H1 (cell line): ENCODE measurements around the gene APOM. TPM values are rescaled to one million over a fixed set of nuclear protein-coding genes. Genes with fewer than 3 reads are reported as not detected.
A peak's percentile ranks its signal among the peaks of the same experiment; 100 is the strongest.

Experiments used
- CTCF ChIA-PET: fragments of 300-600 bp; sonication (Branson Sonifier 250); formaldehyde crosslinking; loops from one replicate; lab custom pipeline; 2021; ENCODE audit not compliant: partially characterized antibody; lab: Charles Lee
- POLR2A ChIA-PET: fragments of 300-600 bp; sonication (Branson Sonifier 250); formaldehyde crosslinking; loops from one replicate; lab custom pipeline; 2021; ENCODE audit warnings: inconsistent platforms; ENCODE audit not compliant: partially characterized antibody; lab: Charles Lee
- DNase-seq, 2 experiments: peaks; one replicate each; pipeline versions ENCODE4 v3.0.0 to v3.0.0-alpha.2; 2010 to 2022; ENCODE audit warnings: low spot score in 2 of 2, low read depth in 1 of 2, mixed read lengths in 1 of 2
- FAIRE-seq: peaks from 2 replicates; lab custom pipeline; 2011; peaks lifted over from hg19 to GRCh38; lab: Jason Lieb, UNC
- H2AFZ ChIP-seq: 2 replicates; pipeline ENCODE4 v1.8.1; 2012; ENCODE audit warnings: low read length, inconsistent platforms
- H2AK5ac ChIP-seq: 2 replicates; pipeline ENCODE4 v1.6.1; 2013; ENCODE audit warnings: low read depth, low read length
- H2BK120ac ChIP-seq: replicated peaks from 2 replicates; pipeline ENCODE3; 2013; ENCODE audit warnings: low read depth, low read length, inconsistent platforms
- H2BK12ac ChIP-seq: 2 replicates; pipeline ENCODE4 v1.6.1; 2013; ENCODE audit warnings: low read depth, low read length
- H2BK15ac ChIP-seq: 2 replicates; pipeline ENCODE4 v1.6.1; 2013; ENCODE audit warnings: low read length
- H2BK20ac ChIP-seq: 2 replicates; pipeline ENCODE4 v1.6.1; 2013; ENCODE audit warnings: low read length
- H2BK5ac ChIP-seq: 2 replicates; pipeline ENCODE4 v1.6.1; 2013; ENCODE audit warnings: low read depth, low read length
- H3K14ac ChIP-seq: 2 replicates; pipeline ENCODE4 v1.6.1; 2013; ENCODE audit warnings: inconsistent platforms; ENCODE audit not compliant: insufficient read length
- H3K18ac ChIP-seq: 2 replicates; pipeline ENCODE4 v1.6.1; 2013; ENCODE audit warnings: low read length; ENCODE audit errors: extremely low read depth
- H3K23ac ChIP-seq: 2 replicates; pipeline ENCODE4 v1.6.1; 2013; ENCODE audit warnings: inconsistent platforms; ENCODE audit not compliant: insufficient read length
- H3K23me2 ChIP-seq: 2 replicates; pipeline ENCODE4 v1.6.1; 2013; ENCODE audit warnings: low read depth, low read length
- H3K27ac ChIP-seq: 2 replicates; pipeline ENCODE4 v1.6.1; 2011; ENCODE audit warnings: low read depth, low read length, inconsistent platforms
- H3K27me3 ChIP-seq, 4 experiments: replicated peaks in 1 of 4; 1 replicate in 1 of 4; 2 replicates in 3 of 4; pipeline versions ENCODE4 v1.6.1 to v1.8.1; 2011 to 2013; ENCODE audit warnings: low read length in 3 of 4, mild to moderate bottlenecking in 3 of 4, inconsistent platforms in 2 of 4, mixed read lengths in 2 of 4, moderate library complexity in 1 of 4; ENCODE audit not compliant: control insufficient read depth in 3 of 4, insufficient read depth in 3 of 4; ENCODE audit errors: extremely low read depth in 1 of 4
- H3K36me3 ChIP-seq, 4 experiments: 2 replicates each; pipeline versions ENCODE4 v1.6.1 to v1.8.1; 2011 to 2013; ENCODE audit warnings: mild to moderate bottlenecking in 4 of 4, low read length in 3 of 4, moderate library complexity in 2 of 4, control low read depth in 1 of 4, inconsistent platforms in 1 of 4; ENCODE audit not compliant: insufficient read depth in 4 of 4, control insufficient read depth in 2 of 4
- H3K4ac ChIP-seq: replicated peaks from 2 replicates; pipeline ENCODE3; 2013; ENCODE audit warnings: low read length, low read depth, mixed read lengths, inconsistent platforms; ENCODE audit not compliant: insufficient read length
- H3K4me1 ChIP-seq, 4 experiments: replicated peaks in 1 of 4; 1 replicate in 1 of 4; 2 replicates in 3 of 4; pipeline versions ENCODE4 v1.6.1 to v1.8.1; 2011 to 2013; ENCODE audit warnings: low read length in 3 of 4, inconsistent platforms in 2 of 4, mixed read lengths in 1 of 4; ENCODE audit not compliant: insufficient read depth in 4 of 4, control insufficient read depth in 3 of 4
- H3K4me2 ChIP-seq, 2 experiments: 2 replicates each; pipeline versions ENCODE4 v1.6.1 to v1.8.1; 2011 to 2013; ENCODE audit warnings: low read depth in 2 of 2, low read length in 2 of 2, control low read depth in 1 of 2, inconsistent platforms in 1 of 2, mild to moderate bottlenecking in 1 of 2; ENCODE audit not compliant: insufficient read depth in 1 of 2
- H3K4me3 ChIP-seq, 4 experiments: fragments of 200-600, 300-600 bp in 1 of 4; sonication (generic), shearing (Covaris generic), sonication (Bioruptor Twin) in 1 of 4; 2 replicates each; pipeline versions ENCODE4 v1.5.1 to v1.8.1; 2011 to 2016; ENCODE audit warnings: low read length in 4 of 4, low read depth in 3 of 4, control low read depth in 2 of 4, inconsistent platforms in 2 of 4, mild to moderate bottlenecking in 2 of 4, mixed read lengths in 1 of 4, moderate library complexity in 1 of 4; ENCODE audit not compliant: insufficient read depth in 2 of 4; ENCODE audit errors: extremely low read depth in 1 of 4
- H3K56ac ChIP-seq: replicated peaks from 2 replicates; pipeline ENCODE3; 2013; ENCODE audit warnings: low read depth, mild to moderate bottlenecking, mixed read lengths, low read length, inconsistent platforms; ENCODE audit not compliant: insufficient read length
- H3K79me1 ChIP-seq: 2 replicates; pipeline ENCODE4 v1.6.1; 2013; ENCODE audit warnings: low read depth, low read length, control low read depth
- H3K79me2 ChIP-seq, 2 experiments: 2 replicates each; pipeline versions ENCODE4 v1.6.1 to v1.8.1; 2012 to 2013; ENCODE audit warnings: low read length in 2 of 2, mild to moderate bottlenecking in 2 of 2, inconsistent platforms in 1 of 2; ENCODE audit not compliant: insufficient read depth in 2 of 2, control insufficient read depth in 1 of 2
- H3K9ac ChIP-seq, 4 experiments: replicated peaks in 1 of 4; 1 replicate in 1 of 4; 2 replicates in 3 of 4; pipeline versions ENCODE4 v1.6.1 to v1.8.1; 2011 to 2013; ENCODE audit warnings: low read depth in 3 of 4, low read length in 3 of 4, control low read depth in 2 of 4, mild to moderate bottlenecking in 2 of 4, moderate library complexity in 2 of 4, inconsistent platforms in 1 of 4; ENCODE audit errors: extremely low read depth in 1 of 4
- H3K9me3 ChIP-seq, 2 experiments: 2 replicates each; pipeline versions ENCODE4 v1.6.1 to v1.8.1; 2012 to 2013; ENCODE audit warnings: mild to moderate bottlenecking in 2 of 2, moderate library complexity in 2 of 2, control low read depth in 1 of 2, inconsistent platforms in 1 of 2, low read depth in 1 of 2, low read length in 1 of 2, mixed read lengths in 1 of 2; ENCODE audit not compliant: insufficient read depth in 2 of 2
- H4K20me1 ChIP-seq, 2 experiments: replicated peaks in 1 of 2; 2 replicates each; pipeline versions ENCODE3 to v1.8.1; 2011 to 2013; ENCODE audit warnings: inconsistent platforms in 2 of 2, low read length in 2 of 2, mild to moderate bottlenecking in 1 of 2; ENCODE audit not compliant: insufficient read depth in 2 of 2, control insufficient read depth in 1 of 2
- H4K5ac ChIP-seq: 2 replicates; pipeline ENCODE4 v1.6.1; 2013; ENCODE audit warnings: low read length, low read depth, mixed read lengths, inconsistent platforms; ENCODE audit not compliant: insufficient read length
- H4K8ac ChIP-seq: 2 replicates; pipeline ENCODE4 v1.8.0; 2013; ENCODE audit warnings: mild to moderate bottlenecking, moderate library complexity, low read length, inconsistent platforms; ENCODE audit not compliant: insufficient read depth; ENCODE audit errors: extremely low read depth
- H4K91ac ChIP-seq: replicated peaks from 2 replicates; pipeline ENCODE3; 2013; ENCODE audit warnings: low read length, mixed read lengths, inconsistent platforms; ENCODE audit not compliant: insufficient read length
- MAFK ChIP-seq: IDR thresholded peaks from 2 replicates; pipeline ENCODE4 v1.6.1; 2012; ENCODE audit warnings: low read depth, mild to moderate bottlenecking, improper control_type of control experiment, low read length
- SUZ12 ChIP-seq: fragments of 200-600 bp; sonication (generic); IDR thresholded peaks from 2 replicates; pipeline ENCODE4 v1.6.1; 2012; ENCODE audit warnings: mild to moderate bottlenecking, inconsistent platforms, low read length, moderate library complexity, mixed read lengths
- TCF12 ChIP-seq: IDR thresholded peaks from 2 replicates; pipeline ENCODE4 v1.6.1; 2011; ENCODE audit warnings: low read depth, mild to moderate bottlenecking, low read length
- TEAD4 ChIP-seq: IDR thresholded peaks from 2 replicates; pipeline ENCODE4 v1.6.1; 2012; ENCODE audit warnings: low read depth, low read length, inconsistent platforms, mixed read lengths
- WGBS, 2 experiments: shearing (Covaris generic) in 1 of 2; methylation state at CpG; one replicate each; pipeline versions ENCODE4 v1.1.6 to v1.1.7; 2013 to 2015; ENCODE audit warnings: low lambda C conversion rate in 2 of 2, mixed read lengths in 2 of 2, inconsistent platforms in 1 of 2, low coverage in 1 of 2, missing lambda C conversion rate in 1 of 2; ENCODE audit not compliant: insufficient replicate concordance in 2 of 2, insufficient coverage in 1 of 2, insufficient read length in 1 of 2; ENCODE audit errors: extremely low coverage in 1 of 2, missing lambda C conversion rate in 1 of 2; 5-methylcytosine and 5-hydroxymethylcytosine counted together
- polyA plus RNA-seq, 7 experiments: library from polyadenylated mRNA; depleted of rRNA in 3 of 7; stranded (reverse) in 5 of 7; unstranded in 2 of 7; fragments of >200 nt in 5 of 7; fragments of 200-250 nt in 2 of 7; gene quantifications; 1 replicate in 5 of 7; 2 replicates in 1 of 7; 4 replicates in 1 of 7; pipeline versions ENCODE4 v1.2.1 to v1.2.3, GENCODE V29; 2011 to 2013; ENCODE audit warnings: missing spikeins in 2 of 7, mixed read lengths in 2 of 7
- total RNA-seq: library from RNA; stranded (reverse); fragmentation: NEBNext Ultra II Directional; extraction: Animal tissue kit (Norgen Biotek cat#: 25700); gene quantifications from 2 replicates; pipeline ENCODE4 v1.2.1, GENCODE V29; 2021
- TF ChIP-seq, protein P1 (sequence below): IDR thresholded peaks from 2 replicates; pipeline ENCODE4 v1.6.1; 2012; ENCODE audit warnings: low read length, inconsistent platforms

The APOM gene
- total and polyA plus RNA-seq, 2 of the 8 experiments (the other 6 are each of a cell fraction or from before 2014, with no cell fraction given) = 3.4 to 12.0 TPM

DNA sequence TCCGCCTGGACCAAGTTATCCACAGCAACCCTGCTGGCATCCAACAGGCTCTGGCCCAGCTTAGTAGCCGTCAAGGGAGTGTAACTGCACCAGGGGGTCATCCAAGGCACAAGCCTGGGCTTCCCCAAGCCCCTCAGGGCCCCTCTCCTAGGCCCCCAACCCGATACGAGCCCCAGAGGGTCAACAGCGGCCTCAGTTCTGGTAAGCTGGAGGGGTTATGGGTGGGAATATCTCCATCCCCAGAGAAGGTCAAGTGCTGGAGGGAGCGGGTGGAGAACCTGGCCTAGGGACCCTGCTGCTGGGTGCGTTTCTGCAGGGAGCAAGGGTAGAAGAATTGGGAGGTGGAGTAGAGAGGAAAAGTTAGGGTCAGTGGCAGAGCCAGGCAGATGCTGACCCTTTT lies 22.2 kb upstream of the APOM start:
- Histone ChIP-seq H3K9me3 (no peaks in the 10 kb centered on the region), H3K9ac (no peak overlapping the region), H3K79me1 (peaks cover 9% of the 10 kb centered on the region; the same call in 1 of the 2 replicates), H4K5ac (no peak overlapping the region), H3K79me2 (no peaks in the 10 kb centered on the region; a peak in 1 of 4 replicates), H3K4me1 (no peaks in the 10 kb centered on the region), H3K4me3 (no peak overlapping the region), H3K18ac (no peak overlapping the region), H2BK12ac (no peak overlapping the region), H4K20me1 (peaks cover 16 to 22% of the 10 kb centered on the region in 2 experiments), H2BK20ac (no peak overlapping the region), H3K27ac (no peak overlapping the region), H2AK5ac (no peak overlapping the region), H3K4me2 (no peak overlapping the region), H4K8ac (peak overlapping the region; percentile 26; the same call in 1 of the 2 replicates), H3K4ac (no peak overlapping the region), H2BK15ac (no peak overlapping the region), H2BK5ac (no peak overlapping the region), H2AFZ (no peak overlapping the region), H3K36me3 (peaks cover 70 to 98% (median 91%) of the 10 kb centered on the region in 4 experiments), H4K91ac (no peak overlapping the region), H3K23ac (no peak overlapping the region), H3K56ac (no peak overlapping the region), H3K27me3 (no peaks in the 10 kb centered on the region), H3K23me2 (no peaks in the 10 kb centered on the region), H3K14ac (no peak overlapping the region), H2BK120ac (no peak overlapping the region)
- no peak for FAIRE-seq
- ChIA-PET CTCF (interaction anchor here (1.8 to 3.0 kb wide), 2 partner anchors 11 to 18 kb away, joined by 10 to 11 read pairs; partner anchors contain the start of gene BAG6), POLR2A (interaction anchor here (0.8 to 34.9 kb wide), 4 partner anchors 8 to 98 kb away, joined by 3 to 883 read pairs (median 376); partner anchors contain the start of genes APOM, BAG6, C6orf47 and CSNK2B)
- TF ChIP-seq SUZ12 = no peak
- TF ChIP-seq TEAD4 = no peak
- no peak for TF ChIP-seq MAFK
- TF ChIP-seq, protein P1, sequence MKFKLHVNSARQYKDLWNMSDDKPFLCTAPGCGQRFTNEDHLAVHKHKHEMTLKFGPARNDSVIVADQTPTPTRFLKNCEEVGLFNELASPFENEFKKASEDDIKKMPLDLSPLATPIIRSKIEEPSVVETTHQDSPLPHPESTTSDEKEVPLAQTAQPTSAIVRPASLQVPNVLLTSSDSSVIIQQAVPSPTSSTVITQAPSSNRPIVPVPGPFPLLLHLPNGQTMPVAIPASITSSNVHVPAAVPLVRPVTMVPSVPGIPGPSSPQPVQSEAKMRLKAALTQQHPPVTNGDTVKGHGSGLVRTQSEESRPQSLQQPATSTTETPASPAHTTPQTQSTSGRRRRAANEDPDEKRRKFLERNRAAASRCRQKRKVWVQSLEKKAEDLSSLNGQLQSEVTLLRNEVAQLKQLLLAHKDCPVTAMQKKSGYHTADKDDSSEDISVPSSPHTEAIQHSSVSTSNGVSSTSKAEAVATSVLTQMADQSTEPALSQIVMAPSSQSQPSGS = no peak
- no peak for TF ChIP-seq TCF12
- DNase-seq = no peak
- WGBS, 2 experiments = 91% methylated on average over 7 of the region's 7 CpGs; no CpG with 5 or more reads in 1 of the 2 experiments
